ENCODE data around the gene KIAA1328. TPM values are rescaled to one million over a fixed set of nuclear protein-coding genes. Genes with fewer than 3 reads are reported as not detected.
"Not testable (repeated sequence)": the region's sequence is repeated elsewhere in the genome, so short reads cannot be mapped to it uniquely, and the experiment has no call there.

Gene KIAA1328
- total RNA-seq, 6 experiments from 2014 or later: 2.0 to 4.5 (median 2.9) TPM

DNA sequence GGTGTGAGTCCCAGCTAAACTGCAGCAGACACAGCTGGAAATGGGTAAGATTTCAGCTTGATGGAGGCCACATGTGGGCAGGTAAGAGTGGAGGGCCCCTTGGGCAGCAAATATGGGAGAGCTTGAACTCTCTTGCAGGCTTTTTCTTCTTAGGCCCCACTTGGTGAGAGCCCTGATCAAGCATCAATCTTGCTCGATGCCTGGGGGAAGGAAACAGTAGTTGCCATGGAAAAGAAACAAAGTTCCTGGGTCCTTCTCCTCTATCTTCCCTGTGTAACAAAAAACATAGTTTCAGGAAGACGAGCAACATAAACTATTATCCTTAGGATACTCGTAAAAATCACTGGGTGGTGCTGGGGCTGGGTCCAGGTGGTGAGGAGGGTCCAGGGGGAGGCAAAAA is 42.9 kb downstream of the KIAA1328 start:
- no peaks in the 10 kb centered on the region for H3K36me3 ChIP-seq
- no peak overlapping the region for H3K27ac ChIP-seq
- H3K4me3 ChIP-seq: no peak overlapping the region
- ATAC-seq (no peak), DNase-seq (no peak)
- 94% methylated on average over 3 of the region's 3 CpGs for WGBS (ENCODE audit: insufficient coverage, low coverage, low lambda C conversion rate, missing lambda C conversion rate)
- no peaks in the 10 kb centered on the region for H3K4me1 ChIP-seq
- no peaks in the 10 kb centered on the region for H3K27me3 ChIP-seq
- no peak for TF ChIP-seq POLR2A (IDR thresholded peaks at IDR 0.05)
- TF ChIP-seq, protein P1, sequence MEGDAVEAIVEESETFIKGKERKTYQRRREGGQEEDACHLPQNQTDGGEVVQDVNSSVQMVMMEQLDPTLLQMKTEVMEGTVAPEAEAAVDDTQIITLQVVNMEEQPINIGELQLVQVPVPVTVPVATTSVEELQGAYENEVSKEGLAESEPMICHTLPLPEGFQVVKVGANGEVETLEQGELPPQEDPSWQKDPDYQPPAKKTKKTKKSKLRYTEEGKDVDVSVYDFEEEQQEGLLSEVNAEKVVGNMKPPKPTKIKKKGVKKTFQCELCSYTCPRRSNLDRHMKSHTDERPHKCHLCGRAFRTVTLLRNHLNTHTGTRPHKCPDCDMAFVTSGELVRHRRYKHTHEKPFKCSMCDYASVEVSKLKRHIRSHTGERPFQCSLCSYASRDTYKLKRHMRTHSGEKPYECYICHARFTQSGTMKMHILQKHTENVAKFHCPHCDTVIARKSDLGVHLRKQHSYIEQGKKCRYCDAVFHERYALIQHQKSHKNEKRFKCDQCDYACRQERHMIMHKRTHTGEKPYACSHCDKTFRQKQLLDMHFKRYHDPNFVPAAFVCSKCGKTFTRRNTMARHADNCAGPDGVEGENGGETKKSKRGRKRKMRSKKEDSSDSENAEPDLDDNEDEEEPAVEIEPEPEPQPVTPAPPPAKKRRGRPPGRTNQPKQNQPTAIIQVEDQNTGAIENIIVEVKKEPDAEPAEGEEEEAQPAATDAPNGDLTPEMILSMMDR (IDR thresholded peaks at IDR 0.05): no peak
- intact Hi-C loops (cut with DNase I): no loop called here
- no peaks in the 10 kb centered on the region for H3K9me3 ChIP-seq

DNA sequence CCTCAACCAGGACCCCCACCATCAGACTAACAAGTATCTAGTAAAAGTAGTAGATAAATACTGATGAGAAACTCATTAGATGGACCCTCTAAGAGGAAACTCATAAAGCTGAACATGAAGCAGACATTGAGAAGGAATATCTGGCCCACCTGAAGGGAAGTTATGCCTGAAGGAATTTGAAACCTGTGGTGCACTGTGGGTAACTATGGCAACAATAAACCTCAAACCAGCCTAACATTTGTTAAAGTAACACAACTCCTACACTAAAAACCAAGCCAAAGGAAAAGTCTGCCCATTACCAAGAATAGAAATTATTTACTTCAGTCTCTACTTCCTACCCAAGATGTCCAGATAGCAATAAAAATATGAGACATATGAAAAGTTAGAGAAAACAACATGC is 43.4 kb downstream of the KIAA1328 start:
- no peak overlapping the region for H3K27ac ChIP-seq
- DNase-seq (no peak), ATAC-seq (no peak)
- H3K4me3 ChIP-seq: no peak overlapping the region
- no peak for TF ChIP-seq POLR2A (IDR thresholded peaks at IDR 0.05)
- TF ChIP-seq, protein P1 (IDR thresholded peaks at IDR 0.05): no peak
- no peaks in the 10 kb centered on the region for H3K9me3 ChIP-seq
- H3K27me3 ChIP-seq: no peaks in the 10 kb centered on the region
- intact Hi-C loops (cut with DNase I): no loop called here
- no peaks in the 10 kb centered on the region for H3K4me1 ChIP-seq
- no peaks in the 10 kb centered on the region for H3K36me3 ChIP-seq

DNA sequence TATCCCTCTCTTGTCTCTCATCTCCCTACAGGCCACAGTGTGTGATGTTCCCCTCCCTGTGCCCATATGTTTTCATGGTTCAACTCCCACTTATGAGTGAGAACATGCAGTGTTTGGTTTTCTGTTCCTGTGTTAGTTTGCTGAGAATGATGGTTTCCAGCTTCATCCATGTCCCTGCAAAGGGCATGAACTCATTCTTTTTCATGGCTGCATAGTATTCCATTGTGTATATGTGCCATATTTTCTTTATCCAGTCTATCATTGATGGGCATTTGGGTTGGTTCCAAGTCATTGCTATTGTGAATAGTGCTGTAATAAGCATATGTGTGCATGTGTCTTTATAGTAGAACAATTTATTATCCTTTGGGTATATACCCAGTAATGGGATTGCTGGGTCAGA is 44.9 kb downstream of the KIAA1328 start:
- H3K36me3 ChIP-seq; H3K27ac ChIP-seq; H3K4me1 ChIP-seq; H3K9me3 ChIP-seq; DNase-seq; ATAC-seq; H3K4me3 ChIP-seq; intact Hi-C loops (cut with DNase I); H3K27me3 ChIP-seq: not testable (repeated sequence)

DNA sequence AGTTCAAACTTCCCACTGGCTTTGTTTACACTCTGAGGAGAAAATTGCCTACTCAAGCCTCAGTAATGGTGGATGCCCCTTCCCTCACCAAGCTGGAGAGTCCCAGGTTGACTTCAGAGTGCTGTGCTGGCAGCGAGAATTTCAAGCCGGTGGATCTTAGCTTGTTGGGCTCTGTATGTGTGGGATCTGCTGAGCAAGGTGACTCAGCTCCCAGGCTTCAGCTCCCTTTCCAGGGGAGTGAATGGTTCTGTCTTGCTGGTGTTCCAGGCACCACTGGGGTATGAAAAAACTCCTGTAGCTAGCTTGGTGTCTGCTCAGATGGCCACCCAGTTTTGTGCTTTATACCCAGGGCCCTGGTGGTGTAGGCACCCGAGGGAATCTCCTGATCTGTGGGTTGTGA is 50.9 kb downstream of the KIAA1328 start:
- not testable (repeated sequence) for H3K27me3 ChIP-seq, ATAC-seq
- 93% methylated on average over 3 of the region's 3 CpGs for WGBS (ENCODE audit: insufficient coverage, low coverage, low lambda C conversion rate, missing lambda C conversion rate)

DNA sequence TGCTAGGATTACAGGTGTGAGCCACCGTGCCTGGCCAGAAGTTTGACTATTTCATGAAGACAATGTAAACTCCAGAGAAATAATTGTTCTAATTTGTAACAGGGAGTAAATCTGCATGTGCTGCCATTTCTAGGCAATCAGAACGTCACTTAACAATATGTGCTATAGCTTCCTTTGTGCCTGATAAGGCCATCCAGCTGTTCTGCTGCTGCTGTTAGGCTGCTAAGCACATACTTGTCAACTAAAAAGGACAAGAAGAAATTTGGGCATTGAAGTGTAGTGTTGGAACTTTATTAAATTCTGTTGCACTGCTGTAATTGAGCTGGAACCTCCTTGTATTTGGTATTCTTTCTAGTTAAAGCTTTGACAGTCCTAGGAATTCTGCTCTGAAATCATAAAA is 57.1 kb downstream of the KIAA1328 start:
- TF ChIP-seq, protein P1 (IDR thresholded peaks at IDR 0.05): no peak
- TF ChIP-seq POLR2A (IDR thresholded peaks at IDR 0.05): no peak
- Histone ChIP-seq H3K27ac (no peak overlapping the region), H3K9me3 (no peaks in the 10 kb centered on the region), H3K36me3 (no peaks in the 10 kb centered on the region), H3K4me1 (no peaks in the 10 kb centered on the region), H3K4me3 (no peak overlapping the region), H3K27me3 (no peaks in the 10 kb centered on the region)
- no peak for ATAC-seq
- intact Hi-C loops (cut with DNase I): no loop called here
- no peak for DNase-seq
- WGBS (ENCODE audit: insufficient coverage, low coverage, low lambda C conversion rate, missing lambda C conversion rate): 80% methylated on average over 2 of the region's 2 CpGs

More for the DNA sequence above, 50.9 kb downstream of the KIAA1328 start:
- H3K27ac ChIP-seq; H3K4me1 ChIP-seq; H3K9me3 ChIP-seq; H3K4me3 ChIP-seq; H3K36me3 ChIP-seq; DNase-seq; intact Hi-C loops (cut with DNase I): not testable (repeated sequence)

DNA sequence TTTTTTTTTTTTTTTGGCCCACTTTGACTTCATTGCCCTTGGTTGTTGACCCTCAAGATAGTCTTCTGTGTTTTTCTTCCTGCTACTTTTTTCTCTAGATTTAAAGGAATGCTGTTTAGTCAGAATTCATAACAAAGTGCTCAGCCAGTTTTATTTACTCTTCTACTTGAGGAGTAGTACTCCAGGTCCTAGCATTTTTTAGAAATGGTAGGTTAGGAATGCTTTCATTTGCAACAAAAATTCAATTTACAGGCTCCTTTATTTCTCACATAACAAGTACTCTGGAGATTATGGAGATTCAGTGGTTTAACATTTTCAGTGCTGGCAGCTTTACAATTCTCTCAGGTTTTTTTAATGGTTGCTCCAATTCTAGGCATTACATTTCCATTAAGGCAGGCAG is 58.2 kb downstream of the KIAA1328 start:
- H3K4me1 ChIP-seq: no peaks in the 10 kb centered on the region
- no peaks in the 10 kb centered on the region for H3K36me3 ChIP-seq
- intact Hi-C loops (cut with DNase I): no loop called here
- no peak overlapping the region for H3K4me3 ChIP-seq
- H3K27me3 ChIP-seq: no peaks in the 10 kb centered on the region
- ATAC-seq: no peak
- no peak for DNase-seq
- no peaks in the 10 kb centered on the region for H3K9me3 ChIP-seq
- H3K27ac ChIP-seq: no peak overlapping the region
- TF ChIP-seq, protein P1 (IDR thresholded peaks at IDR 0.05): no peak
- no peak for TF ChIP-seq POLR2A (IDR thresholded peaks at IDR 0.05)

All from right lobe of liver (tissue), 6 donors.